Renal cortical epithelial cell (primary cell): ENCODE measurements around the gene MS4A6A. TPM values are rescaled to one million over a fixed set of nuclear protein-coding genes. Genes with fewer than 3 reads are reported as not detected.
"Not testable (repeated sequence)": the region's sequence is repeated elsewhere in the genome, so short reads cannot be mapped to it uniquely, and the experiment has no call there.

ENCODE experiments used
- DNase-seq: peaks from one replicate; pipeline ENCODE4 v3.0.0-alpha.2; 2011; ENCODE audit warnings: low read depth
- total RNA-seq: library from RNA; depleted of rRNA; stranded (reverse); fragments of >200 nt; gene quantifications from 2 replicates; pipeline ENCODE4 v1.2.3, GENCODE V29; 2014

Gene MS4A6A
- total RNA-seq, 1 donor from 2014 or later: not detected

GRCh38 chr11:60183591-60184205, 815 bp upstream of the MS4A6A start:
- DNase-seq: no peak

- no peak for DNase-seq
These were observed 7.0 kb downstream of the MS4A6A start for GRCh38 chr11:60175860-60176275.

- no peak for DNase-seq
These were observed 10.9 kb downstream of the MS4A6A start for GRCh38 chr11:60172011-60172410.

GRCh38 chr11:60170566-60170965, 12.3 kb downstream of the MS4A6A start:
- no peak for DNase-seq

GRCh38 chr11:60169264-60169915, 13.5 kb downstream of the MS4A6A start:
- DNase-seq: peak; percentile 67

GRCh38 chr11:60168306-60168705, 14.6 kb downstream of the MS4A6A start:
- DNase-seq: no peak

- no peak for DNase-seq
These were observed 16.9 kb downstream of the MS4A6A start for GRCh38 chr11:60165951-60166350.

GRCh38 chr11:60165538-60165937, 17.3 kb downstream of the MS4A6A start:
- DNase-seq: no peak

- no peak for DNase-seq
These were observed 18.3 kb downstream of the MS4A6A start for GRCh38 chr11:60164550-60165075.

GRCh38 chr11:60161766-60162165, 21.1 kb downstream of the MS4A6A start:
- DNase-seq: no peak

GRCh38 chr11:60161107-60161506, 21.8 kb downstream of the MS4A6A start:
- no peak for DNase-seq

GRCh38 chr11:60159868-60160267, 23.0 kb downstream of the MS4A6A start:
- no peak for DNase-seq

- no peak for DNase-seq
These were observed 23.6 kb downstream of the MS4A6A start for GRCh38 chr11:60159284-60159683.

- DNase-seq: no peak
These were observed 24.2 kb downstream of the MS4A6A start for GRCh38 chr11:60158636-60159035.

- no peak for DNase-seq
These were observed 27.0 kb downstream of the MS4A6A start for GRCh38 chr11:60155931-60156330.

GRCh38 chr11:60152727-60153126, 30.2 kb downstream of the MS4A6A start:
- DNase-seq: not testable (repeated sequence)

GRCh38 chr11:60150279-60150678, 32.6 kb downstream of the MS4A6A start:
- DNase-seq: no peak

GRCh38 chr11:60145677-60146076, 37.2 kb downstream of the MS4A6A start:
- no peak for DNase-seq

GRCh38 chr11:60143768-60144167, 39.1 kb downstream of the MS4A6A start:
- no peak for DNase-seq

- no peak for DNase-seq
These were observed 49.0 kb downstream of the MS4A6A start for GRCh38 chr11:60133917-60134316.

- DNase-seq: peak; percentile 68
These were observed 51.0 kb downstream of the MS4A6A start for GRCh38 chr11:60131912-60132311.

- DNase-seq: peak; percentile 71
These were observed 52.4 kb downstream of the MS4A6A start for GRCh38 chr11:60130496-60130895.

- no peak for DNase-seq
These were observed 53.0 kb downstream of the MS4A6A start for GRCh38 chr11:60129853-60130252.
